Panc1 (cell line): Measurements from ENCODE around the gene ATXN10. TPM values are rescaled to one million over a fixed set of nuclear protein-coding genes. Genes with fewer than 3 reads are reported as not detected.

ENCODE experiments used
- ATAC-seq: fragments of 200-7000 bp; cut with Tn5 transposase; 2 replicates; pipeline ENCODE4 v1.9.1; 2020; ENCODE audit warnings: mild to moderate bottlenecking, moderate library complexity
- BruUV-seq: library from RNA; stranded (reverse); fragments of 400-500 nt; replicated peaks from 2 replicates; lab custom pipeline; 2021; lab: Mats Ljungman, UMichigan
- CTCF ChIA-PET: fragments of 300-600 bp; sonication (Branson Sonifier 250); formaldehyde crosslinking; loops from one replicate; lab custom pipeline; 2022; ENCODE audit warnings: antibody characterized with exemption; lab: Charles Lee
- POLR2A ChIA-PET: fragments of 300-600 bp; sonication (Branson Sonifier 250); formaldehyde crosslinking; loops from one replicate; lab custom pipeline; 2022; ENCODE audit warnings: antibody characterized with exemption; lab: Charles Lee
- DNase-seq: peaks from one replicate; pipeline ENCODE4 v3.0.0-alpha.2; 2010; ENCODE audit warnings: low read depth, low spot score
- H3K27ac ChIP-seq: 2 replicates; pipeline ENCODE4 v1.5.1; 2011; ENCODE audit warnings: mild to moderate bottlenecking, low read length, inconsistent platforms
- H3K27me3 ChIP-seq: fragments of 200-500 bp; sonication (Bioruptor generic); 2 replicates; pipeline ENCODE4 v1.6.0; 2014; ENCODE audit warnings: low read length, inconsistent platforms; ENCODE audit not compliant: control insufficient read depth, insufficient read depth
- H3K36me3 ChIP-seq: fragments of 200-500 bp; sonication (Bioruptor generic); 2 replicates; pipeline ENCODE4 v1.5.1; 2014; ENCODE audit warnings: inconsistent platforms, mild to moderate bottlenecking, low read length, moderate library complexity; ENCODE audit not compliant: control insufficient read depth, insufficient read depth
- H3K4me1 ChIP-seq: 2 replicates; pipeline ENCODE4 v1.5.1; 2011; ENCODE audit warnings: inconsistent platforms, mild to moderate bottlenecking, low read length, moderate library complexity; ENCODE audit not compliant: control insufficient read depth, insufficient read depth
- H3K4me3 ChIP-seq, 2 experiments: 2 replicates each; pipeline ENCODE4 v1.5.1; 2011 to 2012; ENCODE audit warnings: low read depth in 2 of 2, low read length in 2 of 2, mild to moderate bottlenecking in 2 of 2, inconsistent platforms in 1 of 2, moderate library complexity in 1 of 2
- H3K9me3 ChIP-seq: fragments of 200-500 bp; sonication (Bioruptor generic); 2 replicates; pipeline ENCODE4 v1.5.1; 2014; ENCODE audit warnings: low read depth, mild to moderate bottlenecking, inconsistent platforms, low read length, moderate library complexity; ENCODE audit not compliant: control insufficient read depth, insufficient read depth
- POLR2AphosphoS5 ChIP-seq: IDR thresholded peaks from 2 replicates; pipeline ENCODE4 v1.6.1; 2012; ENCODE audit warnings: mild to moderate bottlenecking, low read depth, low read length, moderate library complexity
- SIN3A ChIP-seq: IDR thresholded peaks from 2 replicates; pipeline ENCODE4 v1.6.1; 2012; ENCODE audit warnings: low read depth, mild to moderate bottlenecking, low read length, moderate library complexity, borderline replicate concordance; ENCODE audit not compliant: insufficient read depth
- TCF7L2 ChIP-seq: IDR thresholded peaks from 2 replicates; pipeline ENCODE4 v1.6.1; 2011; ENCODE audit warnings: mild to moderate bottlenecking, low read depth, low read length, inconsistent platforms
- in situ Hi-C: cut with HindIII; loops from 2 replicates; pipeline ENCODE4 v1.10.0; 2016; ENCODE audit warnings: low sequenced_read_pairs, low pct_unique_long_range_greater_than_20kb
- intact Hi-C: fragments of 100-400 bp; cut with micrococcal nuclease; formaldehyde crosslinking; loops from one replicate; pipeline ENCODE4 v1.10.0; 2022; ENCODE audit not compliant: unreplicated experiment
- total RNA-seq: library from RNA; stranded (reverse); gene quantifications from one replicate; pipeline ENCODE4 v1.2.1, GENCODE V29; 2021; ENCODE audit not compliant: unreplicated experiment
- TF ChIP-seq, protein P1 (sequence below): fragments of 450-650 bp; IDR thresholded peaks from 2 replicates; pipeline ENCODE4 v1.5.1; 2017; ENCODE audit warnings: mild to moderate bottlenecking
- TF ChIP-seq, protein P2 (sequence below), 2 experiments: IDR thresholded peaks; 2 replicates each; pipeline ENCODE4 v1.6.1; 2011 to 2012; ENCODE audit warnings: low read depth in 2 of 2, control low read depth in 1 of 2, low read length in 1 of 2, mild to moderate bottlenecking in 1 of 2, moderate library complexity in 1 of 2; ENCODE audit not compliant: insufficient read depth in 1 of 2

The ATXN10 gene
- total RNA-seq, 1 experiment from 2014 or later = 184 TPM

DNA sequence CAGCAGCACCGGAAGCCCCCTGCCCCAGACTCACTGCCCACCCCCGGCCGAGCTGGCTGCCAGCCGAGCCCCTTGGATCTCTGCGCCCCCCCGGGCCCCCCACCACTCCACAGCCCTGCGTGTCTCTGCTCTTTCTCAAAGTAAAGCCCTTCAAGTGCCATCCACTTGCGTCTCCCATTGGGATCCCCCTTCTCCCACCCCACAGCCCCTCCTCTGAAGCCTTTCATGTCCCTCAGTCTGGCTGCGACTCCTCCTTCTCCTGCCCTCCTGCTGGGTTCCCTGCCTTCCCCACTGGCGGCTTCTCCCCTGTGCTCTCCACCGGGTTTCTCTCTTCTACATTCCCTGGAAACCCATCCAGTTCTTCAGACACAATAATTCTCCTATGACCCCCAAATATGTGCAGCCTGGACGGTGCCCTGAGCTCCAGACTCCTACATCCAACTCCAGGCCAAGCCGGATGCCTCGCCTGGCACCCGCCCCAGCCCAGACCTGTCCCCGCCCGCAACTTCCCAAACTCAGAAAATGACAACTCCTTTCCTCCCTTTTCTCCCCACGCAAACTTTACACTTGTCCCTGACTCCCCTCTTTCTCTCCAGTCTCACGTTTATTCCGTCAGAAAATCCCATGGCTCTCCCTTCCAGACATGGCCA lies 196.4 kb downstream of the ATXN10 start:
- Histone ChIP-seq H3K27me3 (no peaks in the 10 kb centered on the region), H3K36me3 (no peaks in the 10 kb centered on the region), H3K4me1 (0 out of 2 replicates have a peak, but pooled peaks cover 3% of the 10 kb centered on the region), H3K4me3 (no peak overlapping the region), H3K27ac (no peak overlapping the region), H3K9me3 (peaks cover 2% of the 10 kb centered on the region; the same call in 1 of the 2 replicates)
- ChIA-PET CTCF (interaction anchor here (1.1 kb wide), 1 partner anchor 416 kb away, joined by 3 read pairs; no protein-coding TSS in a partner anchor), POLR2A (no interaction called here)
- in situ Hi-C loops (no loop called here), intact Hi-C loops (loop anchor here (10.0 kb wide), 1 partner anchor 57 kb away; no protein-coding TSS in a partner anchor)
- TF ChIP-seq SIN3A (no peak), POLR2AphosphoS5 (no peak)
- TF ChIP-seq, protein P1, sequence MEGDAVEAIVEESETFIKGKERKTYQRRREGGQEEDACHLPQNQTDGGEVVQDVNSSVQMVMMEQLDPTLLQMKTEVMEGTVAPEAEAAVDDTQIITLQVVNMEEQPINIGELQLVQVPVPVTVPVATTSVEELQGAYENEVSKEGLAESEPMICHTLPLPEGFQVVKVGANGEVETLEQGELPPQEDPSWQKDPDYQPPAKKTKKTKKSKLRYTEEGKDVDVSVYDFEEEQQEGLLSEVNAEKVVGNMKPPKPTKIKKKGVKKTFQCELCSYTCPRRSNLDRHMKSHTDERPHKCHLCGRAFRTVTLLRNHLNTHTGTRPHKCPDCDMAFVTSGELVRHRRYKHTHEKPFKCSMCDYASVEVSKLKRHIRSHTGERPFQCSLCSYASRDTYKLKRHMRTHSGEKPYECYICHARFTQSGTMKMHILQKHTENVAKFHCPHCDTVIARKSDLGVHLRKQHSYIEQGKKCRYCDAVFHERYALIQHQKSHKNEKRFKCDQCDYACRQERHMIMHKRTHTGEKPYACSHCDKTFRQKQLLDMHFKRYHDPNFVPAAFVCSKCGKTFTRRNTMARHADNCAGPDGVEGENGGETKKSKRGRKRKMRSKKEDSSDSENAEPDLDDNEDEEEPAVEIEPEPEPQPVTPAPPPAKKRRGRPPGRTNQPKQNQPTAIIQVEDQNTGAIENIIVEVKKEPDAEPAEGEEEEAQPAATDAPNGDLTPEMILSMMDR = no peak
- DNase-seq (no peak), ATAC-seq (no peak)
- no TSS peak for BruUV-seq

GRCh38 chr22:45868571-45869339 lies 197.1 kb downstream of the ATXN10 start:
- Histone ChIP-seq H3K36me3 (no peaks in the 10 kb centered on the region), H3K4me3 (no peak overlapping the region), H3K9me3 (peaks cover 4% of the 10 kb centered on the region; the same call in 1 of the 2 replicates), H3K27ac (no peak overlapping the region), H3K4me1 (0 out of 2 replicates have a peak, but pooled peaks cover 3% of the 10 kb centered on the region), H3K27me3 (no peaks in the 10 kb centered on the region)
- in situ Hi-C loops = no loop called here
- ATAC-seq (0 out of 2 replicates have a peak, but pooled peaks have one; percentile 23), DNase-seq (no peak)
- intact Hi-C loops = loop anchor here (10.0 kb wide), 1 partner anchor 56 kb away; no protein-coding TSS in a partner anchor
- TF ChIP-seq TCF7L2 = no peak
- TF ChIP-seq POLR2AphosphoS5 = no peak
- TF ChIP-seq, protein P2, sequence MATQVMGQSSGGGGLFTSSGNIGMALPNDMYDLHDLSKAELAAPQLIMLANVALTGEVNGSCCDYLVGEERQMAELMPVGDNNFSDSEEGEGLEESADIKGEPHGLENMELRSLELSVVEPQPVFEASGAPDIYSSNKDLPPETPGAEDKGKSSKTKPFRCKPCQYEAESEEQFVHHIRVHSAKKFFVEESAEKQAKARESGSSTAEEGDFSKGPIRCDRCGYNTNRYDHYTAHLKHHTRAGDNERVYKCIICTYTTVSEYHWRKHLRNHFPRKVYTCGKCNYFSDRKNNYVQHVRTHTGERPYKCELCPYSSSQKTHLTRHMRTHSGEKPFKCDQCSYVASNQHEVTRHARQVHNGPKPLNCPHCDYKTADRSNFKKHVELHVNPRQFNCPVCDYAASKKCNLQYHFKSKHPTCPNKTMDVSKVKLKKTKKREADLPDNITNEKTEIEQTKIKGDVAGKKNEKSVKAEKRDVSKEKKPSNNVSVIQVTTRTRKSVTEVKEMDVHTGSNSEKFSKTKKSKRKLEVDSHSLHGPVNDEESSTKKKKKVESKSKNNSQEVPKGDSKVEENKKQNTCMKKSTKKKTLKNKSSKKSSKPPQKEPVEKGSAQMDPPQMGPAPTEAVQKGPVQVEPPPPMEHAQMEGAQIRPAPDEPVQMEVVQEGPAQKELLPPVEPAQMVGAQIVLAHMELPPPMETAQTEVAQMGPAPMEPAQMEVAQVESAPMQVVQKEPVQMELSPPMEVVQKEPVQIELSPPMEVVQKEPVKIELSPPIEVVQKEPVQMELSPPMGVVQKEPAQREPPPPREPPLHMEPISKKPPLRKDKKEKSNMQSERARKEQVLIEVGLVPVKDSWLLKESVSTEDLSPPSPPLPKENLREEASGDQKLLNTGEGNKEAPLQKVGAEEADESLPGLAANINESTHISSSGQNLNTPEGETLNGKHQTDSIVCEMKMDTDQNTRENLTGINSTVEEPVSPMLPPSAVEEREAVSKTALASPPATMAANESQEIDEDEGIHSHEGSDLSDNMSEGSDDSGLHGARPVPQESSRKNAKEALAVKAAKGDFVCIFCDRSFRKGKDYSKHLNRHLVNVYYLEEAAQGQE (IDR thresholded peaks at IDR 0.05; ENCODE audit: insufficient read depth in 1 of 2, low read depth in 2 of 2, low read length in 1 of 2) = no peak
- no peak for TF ChIP-seq SIN3A
- TF ChIP-seq, protein P1 = no peak
- ChIA-PET CTCF (interaction anchor here (1.1 kb wide), 1 partner anchor 417 kb away, joined by 3 read pairs; no protein-coding TSS in a partner anchor), POLR2A (no interaction called here)
- no TSS peak for BruUV-seq
